HEK293T (cell line): ENCODE measurements around the gene TEP1.

ENCODE experiments used
- ARNT ChIP-seq: fragments of 450-650 bp; IDR thresholded peaks from 2 replicates; pipeline ENCODE4 v1.6.1; 2017; ENCODE audit warnings: mild to moderate bottlenecking
- BHLHE40 ChIP-seq: fragments of 450-650 bp; IDR thresholded peaks from 2 replicates; pipeline ENCODE4 v1.6.1; 2016; ENCODE audit warnings: mild to moderate bottlenecking, moderate library complexity, borderline replicate concordance
- CTBP1 ChIP-seq: fragments of 450-650 bp; IDR thresholded peaks from 2 replicates; pipeline ENCODE4 v1.6.1; 2016; ENCODE audit warnings: borderline replicate concordance
- ELF4 ChIP-seq: fragments of 450-650 bp; IDR thresholded peaks from 2 replicates; pipeline ENCODE4 v1.6.1; 2017; ENCODE audit warnings: antibody characterized with exemption
- FOXA1 ChIP-seq: fragments of 450-650 bp; IDR thresholded peaks from 2 replicates; pipeline ENCODE4 v1.6.1; 2016; ENCODE audit warnings: mild to moderate bottlenecking
- FOXK2 ChIP-seq: fragments of 450-650 bp; IDR thresholded peaks from 2 replicates; pipeline ENCODE4 v1.6.1; 2016; ENCODE audit warnings: mild to moderate bottlenecking
- FOXM1 ChIP-seq: fragments of 450-650 bp; IDR thresholded peaks from 2 replicates; pipeline ENCODE4 v1.6.1; 2017; ENCODE audit warnings: mild to moderate bottlenecking, borderline replicate concordance
- HDGF ChIP-seq: fragments of 450-650 bp; IDR thresholded peaks from 2 replicates; pipeline ENCODE4 v1.6.1; 2017; ENCODE audit warnings: antibody characterized with exemption, borderline replicate concordance
- LEF1 ChIP-seq: fragments of 450-650 bp; IDR thresholded peaks from 2 replicates; pipeline ENCODE4 v1.6.1; 2017; ENCODE audit warnings: mild to moderate bottlenecking, borderline replicate concordance
- NFRKB ChIP-seq: fragments of 450-650 bp; IDR thresholded peaks from 2 replicates; pipeline ENCODE4 v1.6.1; 2016; ENCODE audit warnings: mild to moderate bottlenecking, moderate library complexity
- SP1 ChIP-seq: fragments of 450-650 bp; IDR thresholded peaks from 2 replicates; pipeline ENCODE4 v1.6.1; 2017
- TARDBP ChIP-seq: fragments of 450-650 bp; IDR thresholded peaks from 2 replicates; pipeline ENCODE4 v1.6.1; 2016
- ZNF384 ChIP-seq: fragments of 450-650 bp; IDR thresholded peaks from 2 replicates; pipeline ENCODE4 v1.6.1; 2016
- TF ChIP-seq, protein P1 (sequence below): fragments of 450-650 bp; IDR thresholded peaks from 2 replicates; pipeline ENCODE4 v1.6.1; 2016

DNA sequence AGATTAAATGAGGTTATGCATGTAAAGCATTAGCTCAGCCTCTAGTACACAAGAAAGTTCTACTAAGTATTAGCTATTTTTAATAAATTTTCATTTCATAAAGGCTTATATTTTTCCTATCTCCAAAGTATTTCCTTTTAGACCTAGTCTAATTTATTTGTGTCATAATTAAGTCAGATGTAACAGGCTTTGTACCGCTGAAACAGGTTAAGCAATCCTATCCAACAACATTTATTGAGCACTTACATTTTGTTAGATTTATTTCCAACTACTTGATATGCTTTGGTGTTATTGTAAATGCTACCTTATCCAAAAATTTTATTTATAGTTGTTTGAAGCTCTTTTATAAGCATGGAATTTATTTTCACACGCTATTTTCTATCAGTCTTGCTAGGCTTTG lies 71.7 kb downstream of the TEP1 start:
- no peak for TF ChIP-seq ELF4
- no peak for TF ChIP-seq FOXK2
- TF ChIP-seq ARNT = no peak
- TF ChIP-seq BHLHE40 = no peak
- TF ChIP-seq FOXM1 = no peak
- TF ChIP-seq SP1 = no peak
- TF ChIP-seq HDGF = no peak
- TF ChIP-seq, protein P1, sequence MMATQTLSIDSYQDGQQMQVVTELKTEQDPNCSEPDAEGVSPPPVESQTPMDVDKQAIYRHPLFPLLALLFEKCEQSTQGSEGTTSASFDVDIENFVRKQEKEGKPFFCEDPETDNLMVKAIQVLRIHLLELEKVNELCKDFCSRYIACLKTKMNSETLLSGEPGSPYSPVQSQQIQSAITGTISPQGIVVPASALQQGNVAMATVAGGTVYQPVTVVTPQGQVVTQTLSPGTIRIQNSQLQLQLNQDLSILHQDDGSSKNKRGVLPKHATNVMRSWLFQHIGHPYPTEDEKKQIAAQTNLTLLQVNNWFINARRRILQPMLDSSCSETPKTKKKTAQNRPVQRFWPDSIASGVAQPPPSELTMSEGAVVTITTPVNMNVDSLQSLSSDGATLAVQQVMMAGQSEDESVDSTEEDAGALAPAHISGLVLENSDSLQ = no peak
- TF ChIP-seq FOXA1 = no peak
- no peak for TF ChIP-seq CTBP1
- TF ChIP-seq ZNF384 = no peak
- TF ChIP-seq LEF1 = no peak
- no peak for TF ChIP-seq NFRKB
- no peak for TF ChIP-seq TARDBP
